Heart right ventricle (tissue), 16 donors: ENCODE results near the gene ROMO1. TPM values are rescaled to one million over a fixed set of nuclear protein-coding genes. Genes with fewer than 3 reads are reported as not detected.
"Not testable (repeated sequence)": the region's sequence is repeated elsewhere in the genome, so short reads cannot be mapped to it uniquely, and the experiment has no call there.

Source experiments
- ATAC-seq, 8 donors: fragments of 200-7000 bp; cut with Tn5 transposase; one replicate each; pipeline ENCODE4 v1.9.1; 2020; ENCODE audit warnings: mild to moderate bottlenecking in 8 of 8, moderate library complexity in 8 of 8, moderate number of reproducible peaks in 1 of 8
- DNase-seq, 2 donors: peaks; one replicate each; pipeline ENCODE4 v3.0.0-alpha.2; 2020
- H3K27ac ChIP-seq, 10 donors: fragments of 200-600 bp; sonication (generic) in 2 of 10; one replicate each; pipeline versions ENCODE4 v1.5.0 to v1.8.0; 2020 to 2022; ENCODE audit warnings: mild to moderate bottlenecking in 3 of 10
- H3K27me3 ChIP-seq, 7 donors: fragments of 200-600 bp; one replicate each; pipeline ENCODE4 v1.8.0; 2021 to 2022; ENCODE audit warnings: mild to moderate bottlenecking in 2 of 7
- H3K36me3 ChIP-seq, 9 donors: fragments of 200-600 bp; sonication (generic) in 1 of 9; one replicate each; pipeline versions ENCODE4 v1.5.0 to v1.8.0; 2020 to 2022; ENCODE audit warnings: mild to moderate bottlenecking in 2 of 9
- H3K4me1 ChIP-seq, 9 donors: fragments of 200-600 bp; sonication (generic) in 1 of 9; one replicate each; pipeline versions ENCODE4 v1.5.0 to v1.8.0; 2020 to 2022; ENCODE audit warnings: mild to moderate bottlenecking in 4 of 9
- H3K4me3 ChIP-seq, 10 donors: fragments of 200-600 bp; sonication (generic) in 2 of 10; one replicate each; pipeline versions ENCODE4 v1.5.0 to v1.8.0; 2020 to 2022; ENCODE audit warnings: mild to moderate bottlenecking in 7 of 10, moderate library complexity in 2 of 10
- H3K9me3 ChIP-seq, 11 donors: fragments of 200-600 bp in 10 of 11; sonication (generic) in 2 of 11; one replicate each; pipeline versions ENCODE4 v1.5.0 to v1.8.0; 2013 to 2022; ENCODE audit warnings: mild to moderate bottlenecking in 2 of 11, control low read depth in 1 of 11, moderate library complexity in 1 of 11
- CTCF ChIP-seq, 9 donors: fragments of 200-600 bp; sonication (generic) in 2 of 9; IDR thresholded peaks; one replicate each; pipeline versions ENCODE4 v1.5.0 to v1.8.0; 2021 to 2022; ENCODE audit warnings: antibody characterized with exemption in 9 of 9, mild to moderate bottlenecking in 5 of 9, moderate library complexity in 1 of 9
- WGBS, 2 donors: extraction: QIAGEN DNeasy Blood & Tissue Kit; methylation state at CpG; one replicate each; pipeline ENCODE4 v1.1.7; 2013; ENCODE audit warnings: inconsistent platforms in 1 of 2; 5-methylcytosine and 5-hydroxymethylcytosine counted together
- intact Hi-C, 10 donors: fragments of 100-400 bp; cut with DNase I; formaldehyde crosslinking; loops; one replicate each; pipeline versions ENCODE4 v1.11.1 to v1.14.2; 2022
- polyA plus RNA-seq, 2 donors: library from polyadenylated mRNA; stranded (reverse); fragments of 200-250 nt; gene quantifications; one replicate each; pipeline ENCODE4 v1.2.3, GENCODE V29; 2013
- total RNA-seq, 10 donors: library from RNA; stranded (reverse); fragmentation: NEBNext Ultra II Directional in 3 of 10; extraction: Animal tissue kit (Norgen Biotek cat#: 25700) in 3 of 10; gene quantifications; one replicate each; pipeline versions ENCODE4 v1.2.1 to v1.2.4, GENCODE V29; 2021 to 2023
- donor health status: Arrhythmogenic right ventricular cardiomyopathy.
- donor health status: ischemic (EF 13 %, LVEDD 7.1; RV severe dilation, severe dysfunction).
- donor health status: healthy with polysubstance abuse.
- donor health status: DM: no; HTN: yes; CAD: no.
- donor health status: DM: no; HTN: no; CAD: no.
- donor health status: ischemic (EF 25% LVEDD 6.9; RV normal size, moderate dysfunction).
- donor health status: ischemic (EF 25% LVEDD 5.7; RV mildly dilated, moderate dysfunction).
- donor health status: healthy.
- donor health status: DM: yes; HTN: yes; CAD: no.
- donor health status: Ischemic cardiomyopathy.
- donor health status: ischemic (EF 35%, LVEDD 5.7; RV mildly dilated, moderate dysfunction).
- donor health status: nonischemic (EF 11% LVEDD 7.7; RV severe dilation, severe dysfunction).
- donor health status: DM: yes; HTN: yes; CAD: no.
- donor health status: PGD.
- donor health status: ischemic (EF 29% LVEDD 5.4; RV normal size, mild dysfunction).
- donor health status: nonischemic (EF 23%, LVEDD 6.1; RV moderate dilation, normal function).

ROMO1 gene
- total and polyA plus RNA-seq, 12 donors, result 128 to 734 (median 161) TPM

- intact Hi-C loops, result no loop called here
- DNase-seq (no peak), ATAC-seq (no peak)
- Histone ChIP-seq H3K27me3 (no peaks in the 10 kb centered on the region), H3K4me3 (no peak overlapping the region), H3K36me3 (peaks cover 0 to 100% (median 47%) of the 10 kb centered on the region in 9 donors), H3K27ac (no peak overlapping the region), H3K4me1 (no peaks in the 10 kb centered on the region), H3K9me3 (no peaks in the 10 kb centered on the region)
- TF ChIP-seq CTCF (IDR thresholded peaks at IDR 0.05), result no peak
- 94 to 97% methylated on average over 8 of the region's 8 CpGs for WGBS, 2 donors
Observed at GRCh38 chr20:35674921-35675320, 24.3 kb upstream of the ROMO1 start.

DNA sequence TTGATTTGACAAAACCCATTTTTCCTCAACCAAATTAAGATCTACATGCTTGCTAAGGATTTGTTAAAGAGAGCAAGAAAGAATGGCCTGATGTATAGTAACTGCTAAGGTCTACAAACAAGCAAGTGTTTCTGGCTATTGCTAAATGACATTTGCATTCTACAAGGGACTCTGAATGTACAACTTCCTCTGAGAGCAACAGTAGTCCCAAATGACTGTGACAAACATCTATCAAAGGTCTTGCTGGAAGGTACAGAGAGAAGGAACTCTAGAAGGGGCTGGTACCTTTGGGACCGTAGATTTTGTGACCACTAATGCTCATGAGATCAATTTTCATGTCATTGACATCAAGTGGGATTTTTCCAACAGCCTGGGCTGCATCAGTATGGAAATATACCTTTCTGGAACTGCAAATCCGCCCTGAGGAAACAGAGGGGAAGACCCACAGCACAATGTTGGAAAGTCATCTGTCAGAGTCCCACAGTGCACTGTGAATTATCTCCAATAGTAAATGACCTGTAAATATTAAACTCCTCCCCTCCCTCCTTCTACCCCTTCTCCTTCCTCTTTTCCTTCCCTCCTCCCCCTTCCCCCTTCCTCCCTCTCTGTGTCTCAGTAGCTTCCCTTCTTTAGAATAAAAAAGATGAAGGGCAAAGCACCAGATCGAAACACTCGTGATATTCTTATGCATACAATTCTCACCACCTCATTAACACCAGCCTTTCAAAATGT, 18.6 kb upstream of the ROMO1 start:
- H3K9me3 ChIP-seq, result no peaks in the 10 kb centered on the region
- intact Hi-C loops, result no loop called here
- WGBS, 2 donors, result 83 to 91% methylated on average over 4 of the region's 4 CpGs
- peak in 1 of 8 donors; percentile 44 for ATAC-seq
- TF ChIP-seq CTCF (IDR thresholded peaks at IDR 0.05), result no peak
- peak overlapping the region in 1 of 10 donors; percentile 53 for H3K27ac ChIP-seq
- peaks cover 0 to 11% (median 0%) of the 10 kb centered on the region in 9 donors for H3K4me1 ChIP-seq
- no peak overlapping the region for H3K4me3 ChIP-seq
- DNase-seq, result no peak
- peaks cover 0 to 97% (median 18%) of the 10 kb centered on the region in 9 donors for H3K36me3 ChIP-seq
- H3K27me3 ChIP-seq, result no peaks in the 10 kb centered on the region

DNA sequence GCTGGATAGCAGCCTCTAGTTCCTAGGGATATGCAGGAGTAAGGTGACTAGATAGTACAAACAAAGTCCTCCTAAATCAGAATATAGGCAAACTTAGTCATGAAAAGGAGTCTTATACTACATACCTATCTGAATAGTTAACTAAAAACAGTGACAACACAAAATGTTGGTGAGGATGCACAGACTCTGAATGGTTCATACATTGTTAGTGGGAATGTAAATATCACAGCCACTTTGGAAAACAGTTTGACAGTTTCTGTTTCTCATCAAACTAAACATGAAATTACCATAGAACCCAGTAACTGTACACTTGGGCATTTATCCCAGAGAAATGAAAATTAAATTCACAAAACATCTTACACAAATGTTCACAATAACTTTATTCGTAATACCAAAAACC, 17.2 kb upstream of the ROMO1 start:
- Histone ChIP-seq H3K36me3 (peaks cover 0 to 96% (median 19%) of the 10 kb centered on the region in 9 donors), H3K4me1 (peaks cover 0 to 11% (median 0%) of the 10 kb centered on the region in 9 donors), H3K27ac (no peak overlapping the region), H3K9me3 (no peaks in the 10 kb centered on the region), H3K27me3 (no peaks in the 10 kb centered on the region), H3K4me3 (no peak overlapping the region)
- no peak for DNase-seq
- intact Hi-C loops, result no loop called here
- WGBS, 2 donors, result 99 to 100% methylated on average over 1 of the region's 1 CpG
- no peak for ATAC-seq
- TF ChIP-seq CTCF (IDR thresholded peaks at IDR 0.05), result no peak

DNA sequence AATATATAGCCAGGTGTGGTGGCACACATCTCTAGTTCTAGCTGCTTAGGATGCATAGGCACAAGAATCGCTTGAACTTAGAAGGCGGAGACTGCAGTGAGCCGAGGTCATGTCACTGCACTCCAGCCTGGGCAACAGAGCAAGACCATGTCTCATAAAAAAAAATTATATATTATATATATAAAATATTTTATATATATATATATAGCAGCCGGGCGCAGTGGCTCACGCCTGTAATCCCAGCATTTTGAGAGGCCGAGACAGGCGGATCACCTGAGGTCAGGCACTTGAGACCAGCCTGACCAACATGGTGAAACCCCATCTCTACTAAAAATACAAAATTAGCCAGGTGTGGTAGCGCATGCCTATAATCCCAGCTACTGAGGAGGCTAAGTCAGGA, 13.8 kb upstream of the ROMO1 start:
- ATAC-seq, H3K27ac ChIP-seq, H3K9me3 ChIP-seq, DNase-seq, H3K27me3 ChIP-seq, intact Hi-C loops, H3K4me1 ChIP-seq, H3K4me3 ChIP-seq: not testable (repeated sequence)
- WGBS, 2 donors, result 96% methylated on average over 9 of the region's 9 CpGs
- H3K36me3 ChIP-seq, result peaks cover 0 to 96% (median 29%) of the 10 kb centered on the region in 9 donors

GRCh38 chr20:35686872-35687271, 12.3 kb upstream of the ROMO1 start:
- H3K27me3 ChIP-seq, ATAC-seq, intact Hi-C loops, DNase-seq, H3K9me3 ChIP-seq, H3K4me1 ChIP-seq, H3K4me3 ChIP-seq, H3K27ac ChIP-seq: not testable (repeated sequence)
- WGBS, 2 donors, result 90% methylated on average over 11 of the region's 11 CpGs
- H3K36me3 ChIP-seq, result peaks cover 0 to 96% (median 28%) of the 10 kb centered on the region in 9 donors
- peak in 5 of 9 donors; percentile 12 to 25 (median 18) for TF ChIP-seq CTCF (IDR thresholded peaks at IDR 0.05)
